Epithelial cell of esophagus (primary cell): ENCODE results near the gene MYO18B.

ENCODE experiments used
- DNase-seq: peaks from one replicate; pipeline ENCODE4 v3.0.0; 2010; ENCODE audit warnings: low read depth
- H3K4me3 ChIP-seq: 2 replicates; pipeline ENCODE4 v1.5.1; 2011; ENCODE audit warnings: mild to moderate bottlenecking, low read length, control low read depth
- CTCF ChIP-seq: IDR thresholded peaks from 2 replicates; pipeline ENCODE4 v1.5.1; 2011; ENCODE audit warnings: low read depth, mild to moderate bottlenecking, low read length, control low read depth, inconsistent platforms; ENCODE audit not compliant: insufficient read depth; ENCODE audit errors: missing control alignments

Gene MYO18B

GRCh38 chr22:25739659-25740344, 2.2 kb upstream of the MYO18B start:
- TF ChIP-seq CTCF = no peak
- DNase-seq = no peak
- H3K4me3 ChIP-seq = no peak overlapping the region

DNA sequence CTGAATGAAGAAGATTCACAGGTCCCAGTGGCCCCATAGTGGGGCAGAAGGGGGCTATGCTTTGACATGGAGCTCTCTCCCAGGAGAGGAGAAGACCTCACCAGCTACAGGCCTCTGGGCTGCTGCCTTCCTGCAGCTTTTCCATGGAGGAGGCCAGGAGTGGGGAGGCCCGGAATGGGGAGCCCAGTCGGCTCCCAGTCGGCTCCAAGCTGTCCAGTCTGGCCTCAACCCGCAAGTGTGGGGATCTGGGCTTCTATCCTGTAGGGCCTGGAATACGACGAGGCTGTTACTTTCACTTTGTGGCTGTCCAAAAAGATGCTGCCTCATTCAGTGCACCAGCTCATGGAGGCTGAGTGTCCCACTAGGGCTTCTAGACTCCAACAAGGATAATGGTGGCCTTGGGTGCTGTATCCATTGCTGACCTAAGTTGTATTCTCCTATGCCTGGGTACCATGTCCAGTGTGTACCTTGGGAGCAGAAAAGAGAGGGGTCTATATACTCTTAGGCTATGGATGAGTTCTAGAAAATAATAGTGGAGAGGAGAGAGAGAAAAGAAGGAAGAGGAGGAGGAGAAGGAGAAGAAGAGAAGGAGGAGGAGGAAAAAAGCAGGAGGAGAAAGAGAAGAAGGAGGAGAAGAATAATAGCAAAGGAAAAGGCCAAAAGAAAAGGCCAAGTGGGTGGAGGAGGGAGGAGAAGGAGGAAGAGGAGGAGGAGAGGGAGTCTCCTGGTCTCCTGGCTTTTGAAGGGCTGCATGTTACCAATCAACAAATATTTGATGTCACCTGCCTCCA, 1.1 kb downstream of the MYO18B start:
- no peak for DNase-seq
- TF ChIP-seq CTCF = no peak
- no peak overlapping the region for H3K4me3 ChIP-seq

DNA sequence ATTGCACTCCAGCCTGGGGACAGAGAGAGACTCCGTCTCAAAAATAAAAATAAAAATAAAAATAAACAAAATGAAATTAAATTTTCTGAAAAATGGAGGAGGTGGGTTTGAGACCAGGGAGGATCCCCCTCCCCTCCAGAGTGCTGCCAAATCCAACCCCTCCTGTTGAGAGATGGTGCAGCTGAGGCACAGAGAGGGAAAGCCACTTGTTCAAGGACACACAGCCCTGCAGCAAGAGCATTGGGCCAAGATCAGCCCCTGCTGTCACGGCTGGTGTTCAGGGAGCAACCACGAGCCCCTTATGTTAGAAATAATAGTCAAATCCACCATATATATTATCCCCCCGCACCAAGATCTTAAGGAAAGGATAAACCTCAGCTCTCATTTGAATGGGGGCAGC, 2.7 kb downstream of the MYO18B start:
- DNase-seq = no peak
- no peak for TF ChIP-seq CTCF
- no peak overlapping the region for H3K4me3 ChIP-seq

GRCh38 chr22:25745341-25746011, 3.5 kb downstream of the MYO18B start:
- TF ChIP-seq CTCF = no peak
- no peak overlapping the region for H3K4me3 ChIP-seq
- DNase-seq = peak; percentile 37

DNA sequence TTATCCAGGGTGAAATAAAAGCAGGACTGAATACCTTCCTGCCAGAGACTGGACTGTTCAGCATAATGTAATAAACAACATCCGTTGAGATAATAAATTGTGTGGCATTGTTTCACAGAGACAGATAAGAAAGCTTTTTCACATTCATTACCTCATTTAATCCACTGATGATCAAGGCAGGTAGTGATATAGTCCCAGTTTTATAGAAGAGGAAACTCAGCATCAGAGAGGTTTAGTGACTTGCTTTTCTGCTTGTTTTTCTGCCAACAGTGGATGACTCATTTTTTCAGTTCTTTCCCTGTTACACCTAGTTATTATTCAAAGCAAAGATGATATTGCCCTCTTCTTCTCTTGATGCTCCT, 4.0 kb downstream of the MYO18B start:
- TF ChIP-seq CTCF = no peak
- peak; percentile 65 for DNase-seq
- H3K4me3 ChIP-seq = no peak overlapping the region

GRCh38 chr22:25747245-25747944, 5.4 kb downstream of the MYO18B start:
- no peak for TF ChIP-seq CTCF
- DNase-seq = peak; percentile 15
- H3K4me3 ChIP-seq = no peak overlapping the region
